Sigmoid colon (tissue), 7 donors: ENCODE data around the gene CAMTA1. TPM values are rescaled to one million over a fixed set of nuclear protein-coding genes. Genes with fewer than 3 reads are reported as not detected.

Experiments
- DNase-seq: peaks from one replicate; pipeline ENCODE4 v3.0.0-alpha.2; 2019
- H3K27ac ChIP-seq, 4 donors: fragments of 200-600 bp; sonication (generic); one replicate each; pipeline ENCODE4 v1.5.1; 2016 to 2019; ENCODE audit warnings: mild to moderate bottlenecking in 1 of 4
- H3K27me3 ChIP-seq, 3 donors: fragments of 200-600 bp; sonication (generic); one replicate each; pipeline ENCODE4 v1.5.1; 2019; ENCODE audit warnings: mild to moderate bottlenecking in 1 of 3
- H3K36me3 ChIP-seq, 4 donors: fragments of 200-600 bp; sonication (generic); one replicate each; pipeline ENCODE4 v1.5.1; 2016 to 2019
- H3K4me1 ChIP-seq, 4 donors: fragments of 200-600 bp; sonication (generic); one replicate each; pipeline ENCODE4 v1.5.1; 2017 to 2019
- H3K4me3 ChIP-seq, 4 donors: fragments of 200-600 bp; sonication (generic); one replicate each; pipeline ENCODE4 v1.5.1; 2017 to 2019; ENCODE audit warnings: mild to moderate bottlenecking in 2 of 4, moderate library complexity in 1 of 4
- H3K9me3 ChIP-seq, 4 donors: fragments of 200-600 bp in 3 of 4; sonication (generic) in 3 of 4; one replicate each; pipeline versions ENCODE4 v1.5.1 to v1.6.1; 2013 to 2019
- CTCF ChIP-seq, 4 experiments: fragments of 450-650 bp in 3 of 4; fragments of 200-600 bp in 1 of 4; IDR thresholded peaks; one replicate each; pipeline ENCODE4 v1.5.1; 2016 to 2019; ENCODE audit warnings: antibody characterized with exemption in 4 of 4, mild to moderate bottlenecking in 3 of 4, moderate library complexity in 2 of 4
- EP300 ChIP-seq, 4 donors: sonication (generic); formaldehyde crosslinking; IDR thresholded peaks; one replicate each; pipeline ENCODE4 v1.6.1; 2017; ENCODE audit warnings: antibody characterized with exemption in 4 of 4
- POLR2A ChIP-seq, 2 donors: fragments of 450-650 bp; IDR thresholded peaks; one replicate each; pipeline ENCODE4 v1.6.1; 2016; ENCODE audit warnings: antibody characterized with exemption in 2 of 2, mild to moderate bottlenecking in 2 of 2, moderate library complexity in 2 of 2
- POLR2AphosphoS5 ChIP-seq, 4 donors: sonication (generic); formaldehyde crosslinking; IDR thresholded peaks; one replicate each; pipeline ENCODE4 v1.6.1; 2017; ENCODE audit warnings: antibody characterized with exemption in 4 of 4
- WGBS, 2 donors: extraction: QIAGEN DNeasy Blood & Tissue Kit; methylation state at CpG; one replicate each; pipeline ENCODE4 v1.1.7; 2013; 5-methylcytosine and 5-hydroxymethylcytosine counted together
- intact Hi-C: fragments of 100-400 bp; cut with DNase I; formaldehyde crosslinking; loops from one replicate; pipeline ENCODE4 v1.15.1; 2023
- polyA plus RNA-seq, 3 donors: library from polyadenylated mRNA; stranded (reverse); fragments of 200-250 nt; gene quantifications; one replicate each; pipeline ENCODE4 v1.2.3, GENCODE V29; 2013
- total RNA-seq, 4 donors: library from RNA; depleted of rRNA; stranded (reverse); fragments of >200 nt; gene quantifications; one replicate each; pipeline ENCODE4 v1.1.0, GENCODE V29; 2016
- donor health status: healthy with polysubstance abuse.
- donor health status: Bipolar disorder and iron deficiency.
- donor health status: healthy.

Gene CAMTA1
- total and polyA plus RNA-seq, 7 donors: 97.9 to 196 (median 177) TPM

- no peaks in the 10 kb centered on the region for H3K36me3 ChIP-seq
- no peak overlapping the region for H3K27ac ChIP-seq
- intact Hi-C loops: no loop called here
- H3K4me3 ChIP-seq: no peak overlapping the region
- H3K27me3 ChIP-seq: no peaks in the 10 kb centered on the region
- TF ChIP-seq EP300 (IDR thresholded peaks at IDR 0.05) (no peak), CTCF (IDR thresholded peaks at IDR 0.05) (no peak)
- H3K9me3 ChIP-seq: no peaks in the 10 kb centered on the region
- H3K4me1 ChIP-seq: no peaks in the 10 kb centered on the region
- WGBS, 2 donors: 87 to 88% methylated on average over 10 of the region's 10 CpGs
- DNase-seq: no peak
These were observed 464.9 kb downstream of the CAMTA1 start for GRCh38 chr1:7250176-7250575.

GRCh38 chr1:7250597-7251453 is 465.6 kb downstream of the CAMTA1 start:
- 76 to 86% methylated on average over 22 of the region's 22 CpGs for WGBS, 2 donors

GRCh38 chr1:7251454-7251800 is 466.2 kb downstream of the CAMTA1 start:
- no peak for DNase-seq
- Histone ChIP-seq H3K36me3 (no peaks in the 10 kb centered on the region), H3K27ac (no peak overlapping the region), H3K27me3 (no peaks in the 10 kb centered on the region), H3K9me3 (no peaks in the 10 kb centered on the region), H3K4me3 (no peak overlapping the region), H3K4me1 (no peaks in the 10 kb centered on the region)
- 88 to 92% methylated on average over 10 of the region's 10 CpGs for WGBS, 2 donors
- no peak for TF ChIP-seq CTCF (IDR thresholded peaks at IDR 0.05)
- TF ChIP-seq POLR2A (IDR thresholded peaks at IDR 0.05): no peak
- no peak for TF ChIP-seq POLR2AphosphoS5 (IDR thresholded peaks at IDR 0.05)
- TF ChIP-seq EP300 (IDR thresholded peaks at IDR 0.05): no peak
- intact Hi-C loops: no loop called here

More at GRCh38 chr1:7250597-7251453, 465.6 kb downstream of the CAMTA1 start:
- intact Hi-C loops: no loop called here
- TF ChIP-seq POLR2A (IDR thresholded peaks at IDR 0.05) (no peak), POLR2AphosphoS5 (IDR thresholded peaks at IDR 0.05) (no peak)
- Histone ChIP-seq H3K9me3 (no peaks in the 10 kb centered on the region), H3K27ac (no peak overlapping the region), H3K4me3 (no peak overlapping the region), H3K27me3 (no peaks in the 10 kb centered on the region), H3K4me1 (no peaks in the 10 kb centered on the region), H3K36me3 (no peaks in the 10 kb centered on the region)
- no peak for DNase-seq

GRCh38 chr1:7252411-7253117 is 467.3 kb downstream of the CAMTA1 start:
- DNase-seq: no peak
- no peak overlapping the region for H3K27ac ChIP-seq
- no peak for TF ChIP-seq POLR2AphosphoS5 (IDR thresholded peaks at IDR 0.05)
- no peak for TF ChIP-seq POLR2A (IDR thresholded peaks at IDR 0.05)
- TF ChIP-seq EP300 (IDR thresholded peaks at IDR 0.05): no peak
- intact Hi-C loops: no loop called here
- no peaks in the 10 kb centered on the region for H3K4me1 ChIP-seq
- H3K27me3 ChIP-seq: no peaks in the 10 kb centered on the region
- H3K9me3 ChIP-seq: no peaks in the 10 kb centered on the region
- WGBS, 2 donors: 88% methylated on average over 12 of the region's 12 CpGs
- H3K36me3 ChIP-seq: no peaks in the 10 kb centered on the region
- no peak overlapping the region for H3K4me3 ChIP-seq

GRCh38 chr1:7253118-7253480 is 467.8 kb downstream of the CAMTA1 start:
- 94% methylated on average over 4 of the region's 4 CpGs for WGBS, 2 donors
- DNase-seq: no peak
- TF ChIP-seq EP300 (IDR thresholded peaks at IDR 0.05) (no peak), POLR2AphosphoS5 (IDR thresholded peaks at IDR 0.05) (no peak), POLR2A (IDR thresholded peaks at IDR 0.05) (no peak), CTCF (IDR thresholded peaks at IDR 0.05) (no peak)
- no peak overlapping the region for H3K4me3 ChIP-seq
- no peaks in the 10 kb centered on the region for H3K4me1 ChIP-seq
- no peaks in the 10 kb centered on the region for H3K27me3 ChIP-seq
- intact Hi-C loops: no loop called here
- H3K36me3 ChIP-seq: no peaks in the 10 kb centered on the region
- H3K9me3 ChIP-seq: no peaks in the 10 kb centered on the region
- no peak overlapping the region for H3K27ac ChIP-seq
